GM19452 (cell line): ENCODE data around the gene RIPK1.

Experiments used
- ATAC-seq: cut with Tn5 transposase; IDR thresholded peaks from one replicate; pipeline ENCODE4 v1.9.1; 2021; ENCODE audit not compliant: unreplicated experiment

Gene RIPK1

GRCh38 chr6:3159805-3160781 lies 91.8 kb downstream of the RIPK1 start:
- ATAC-seq = no peak

- no peak for ATAC-seq
These were observed 93.8 kb downstream of the RIPK1 start for GRCh38 chr6:3162067-3162497.

GRCh38 chr6:3162565-3163247 lies 94.4 kb downstream of the RIPK1 start:
- ATAC-seq = peak; percentile 65

GRCh38 chr6:3163248-3163594 lies 94.9 kb downstream of the RIPK1 start:
- ATAC-seq = no peak

GRCh38 chr6:3164388-3164787 lies 96.1 kb downstream of the RIPK1 start:
- ATAC-seq = no peak
